ENCODE data around the gene ING4. TPM values are rescaled to one million over a fixed set of nuclear protein-coding genes. Genes with fewer than 3 reads are reported as not detected.

The ING4 gene
- total and polyA plus RNA-seq, 2 experiments from 2014 or later = 31.7 to 43.5 TPM

DNA sequence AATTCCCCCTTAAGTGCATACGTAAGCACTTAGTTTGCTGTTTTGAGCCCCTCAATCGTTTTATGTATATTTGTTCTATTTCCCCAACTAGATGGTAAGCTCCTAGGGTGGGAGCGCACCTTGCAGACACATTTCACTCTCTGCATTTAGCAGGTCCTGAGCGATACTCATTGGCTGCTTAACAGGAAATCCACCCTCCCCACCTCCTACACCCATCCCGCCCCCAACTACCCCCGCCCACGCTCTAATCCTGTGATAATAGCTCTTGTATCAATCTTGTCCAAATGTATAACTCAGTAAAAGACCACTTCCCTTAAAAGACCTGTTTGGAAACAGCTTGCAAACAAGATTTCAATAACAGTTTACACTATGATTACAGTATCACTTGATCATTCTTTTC is 35.3 kb downstream of the ING4 start:
- in situ Hi-C loops (cut with MboI) = no loop called here
- Histone ChIP-seq H3K4me1 (ENCODE audit: insufficient read depth) (no peaks in the 10 kb centered on the region), H3K27ac (no peak overlapping the region), H3F3A (ENCODE audit: insufficient read depth) (no peaks in the 10 kb centered on the region), H3K27me3 (replicated peaks; ENCODE audit: insufficient read depth) (no peaks in the 10 kb centered on the region), H4K20me1 (ENCODE audit: insufficient read depth) (no peaks in the 10 kb centered on the region), H3K9me2 (ENCODE audit: insufficient read depth) (no peaks in the 10 kb centered on the region), H3K9ac (no peak overlapping the region), H3K79me2 (ENCODE audit: insufficient read depth) (no peaks in the 10 kb centered on the region), H2AFZ (no peak overlapping the region), H3K9me3 (ENCODE audit: low read depth) (no peaks in the 10 kb centered on the region), H3K4me3 (no peak overlapping the region), H3K36me3 (ENCODE audit: low read depth) (no peaks in the 10 kb centered on the region), H3K4me2 (ENCODE audit: unreplicated experiment) (no peak overlapping the region)
- 66 to 69% methylated on average over 5 to 7 of the region's 7 CpGs for whole genome bisulfite sequencing, 2 experiments (ENCODE audit: low coverage in 1 of 2, low lambda C conversion rate in 2 of 2, missing lambda C conversion rate in 2 of 2)
- no peak for TF ChIP-seq EZH2 (IDR thresholded peaks at IDR 0.05; ENCODE audit: insufficient read depth, poor library complexity, severe bottlenecking)
- DNase-seq = no peak

- H3K9me3 ChIP-seq (ENCODE audit: low read depth) = no peaks in the 10 kb centered on the region
- H3K79me2 ChIP-seq (ENCODE audit: insufficient read depth) = no peaks in the 10 kb centered on the region
- TF ChIP-seq EZH2 (IDR thresholded peaks at IDR 0.05; ENCODE audit: insufficient read depth, poor library complexity, severe bottlenecking) (no peak), EZH2phosphoT487 (IDR thresholded peaks at IDR 0.05; ENCODE audit: insufficient read depth, low read depth) (no peak)
- 54 to 57% methylated on average over 8 of the region's 8 CpGs for WGBS, 2 experiments (ENCODE audit: low coverage in 1 of 2, low lambda C conversion rate in 2 of 2, missing lambda C conversion rate in 2 of 2)
- no peaks in the 10 kb centered on the region for H4K20me1 ChIP-seq (ENCODE audit: insufficient read depth)
- no peak overlapping the region for H2AFZ ChIP-seq
- no peak overlapping the region for H3K27ac ChIP-seq
- DNase-seq = no peak
- H3K4me3 ChIP-seq = no peak overlapping the region
- no peaks in the 10 kb centered on the region for H3K9me2 ChIP-seq (ENCODE audit: insufficient read depth)
- in situ Hi-C loops (cut with MboI) = no loop called here
- no peaks in the 10 kb centered on the region for H3K27me3 ChIP-seq (replicated peaks; ENCODE audit: insufficient read depth)
- H3K4me2 ChIP-seq (ENCODE audit: unreplicated experiment) = no peak overlapping the region
- no peak overlapping the region for H3K9ac ChIP-seq
- no peaks in the 10 kb centered on the region for H3K36me3 ChIP-seq (ENCODE audit: low read depth)
- no peaks in the 10 kb centered on the region for H3K4me1 ChIP-seq (ENCODE audit: insufficient read depth)
- H3F3A ChIP-seq (ENCODE audit: insufficient read depth) = no peaks in the 10 kb centered on the region
These were observed 36.1 kb downstream of the ING4 start for GRCh38 chr12:6626654-6627283.

GRCh38 chr12:6620885-6621274 is 42.0 kb downstream of the ING4 start:
- TF ChIP-seq EZH2 (IDR thresholded peaks at IDR 0.05; ENCODE audit: insufficient read depth, poor library complexity, severe bottlenecking) (no peak), EZH2phosphoT487 (IDR thresholded peaks at IDR 0.05; ENCODE audit: insufficient read depth, low read depth) (no peak)
- 69 to 73% methylated on average over 29 of the region's 29 CpGs for WGBS, 2 experiments (ENCODE audit: low coverage in 1 of 2, low lambda C conversion rate in 2 of 2, missing lambda C conversion rate in 2 of 2)

GRCh38 chr12:6620137-6620884 is 42.6 kb downstream of the ING4 start:
- Histone ChIP-seq H3K9me3 (ENCODE audit: low read depth) (no peaks in the 10 kb centered on the region), H4K20me1 (ENCODE audit: insufficient read depth) (no peaks in the 10 kb centered on the region), H3K4me2 (ENCODE audit: unreplicated experiment) (no peak overlapping the region), H2AFZ (peak overlapping the region; percentile 91), H3K36me3 (ENCODE audit: low read depth) (no peaks in the 10 kb centered on the region), H3K9ac (no peak overlapping the region), H3K4me1 (ENCODE audit: insufficient read depth) (no peaks in the 10 kb centered on the region), H3K4me3 (peak overlapping the region; percentile 61), H3K79me2 (ENCODE audit: insufficient read depth) (no peaks in the 10 kb centered on the region), H3K27ac (no peak overlapping the region), H3K27me3 (replicated peaks; ENCODE audit: insufficient read depth) (no peaks in the 10 kb centered on the region), H3K9me2 (ENCODE audit: insufficient read depth) (no peaks in the 10 kb centered on the region), H3F3A (ENCODE audit: insufficient read depth) (peaks cover 5% of the 10 kb centered on the region; the same call in 1 of the 2 replicates)
- TF ChIP-seq EZH2phosphoT487 (IDR thresholded peaks at IDR 0.05; ENCODE audit: insufficient read depth, low read depth) = no peak
- TF ChIP-seq EZH2 (IDR thresholded peaks at IDR 0.05; ENCODE audit: insufficient read depth, poor library complexity, severe bottlenecking) = no peak
- in situ Hi-C loops (cut with MboI) = no loop called here
- 14 to 27% methylated on average over 66 to 87 of the region's 88 CpGs for WGBS, 2 experiments (ENCODE audit: low coverage in 1 of 2, low lambda C conversion rate in 2 of 2, missing lambda C conversion rate in 2 of 2)
- DNase-seq = peak; percentile 82

More at GRCh38 chr12:6620885-6621274, 42.0 kb downstream of the ING4 start:
- Histone ChIP-seq H3K27ac (no peak overlapping the region), H3K4me3 (peak overlapping the region; percentile 61), H3K9ac (no peak overlapping the region), H2AFZ (peak overlapping the region; percentile 91), H3F3A (ENCODE audit: insufficient read depth) (peaks cover 5% of the 10 kb centered on the region; the same call in 1 of the 2 replicates), H3K36me3 (ENCODE audit: low read depth) (no peaks in the 10 kb centered on the region), H3K4me1 (ENCODE audit: insufficient read depth) (no peaks in the 10 kb centered on the region), H3K4me2 (ENCODE audit: unreplicated experiment) (no peak overlapping the region), H4K20me1 (ENCODE audit: insufficient read depth) (no peaks in the 10 kb centered on the region), H3K9me3 (ENCODE audit: low read depth) (no peaks in the 10 kb centered on the region), H3K79me2 (ENCODE audit: insufficient read depth) (no peaks in the 10 kb centered on the region), H3K9me2 (ENCODE audit: insufficient read depth) (no peaks in the 10 kb centered on the region), H3K27me3 (replicated peaks; ENCODE audit: insufficient read depth) (no peaks in the 10 kb centered on the region)
- DNase-seq = no peak
- in situ Hi-C loops (cut with MboI) = no loop called here

Data from GM23248 (cell line).